Gastroesophageal sphincter (tissue), 4 donors: ENCODE results near the gene FCRL5. TPM values are rescaled to one million over a fixed set of nuclear protein-coding genes. Genes with fewer than 3 reads are reported as not detected.
"Not testable (repeated sequence)": the region's sequence is repeated elsewhere in the genome, so short reads cannot be mapped to it uniquely, and the experiment has no call there.

ENCODE experiments used
- ATAC-seq: fragments of 150-250 bp; one replicate; pipeline ENCODE4 v1.9.1; 2016; ENCODE audit warnings: mild to moderate bottlenecking, moderate library complexity
- H3K27ac ChIP-seq, 4 donors: fragments of 200-600 bp; sonication (generic) in 3 of 4; 1 replicate in 3 of 4; 2 replicates in 1 of 4; pipeline ENCODE4 v1.5.1; 2016 to 2019
- H3K27me3 ChIP-seq: fragments of 200-600 bp; sonication (generic); one replicate; pipeline ENCODE4 v1.5.1; 2019
- H3K36me3 ChIP-seq, 2 donors: fragments of 200-600 bp; sonication (generic); one replicate each; pipeline ENCODE4 v1.5.1; 2019; ENCODE audit warnings: control low read depth in 1 of 2
- H3K4me1 ChIP-seq, 3 donors: fragments of 200-600 bp; sonication (generic); 1 replicate in 2 of 3; 2 replicates in 1 of 3; pipeline ENCODE4 v1.5.1; 2016 to 2019; ENCODE audit warnings: control low read depth in 2 of 3
- H3K4me3 ChIP-seq, 2 donors: fragments of 200-600 bp; sonication (generic); one replicate each; pipeline ENCODE4 v1.5.1; 2019; ENCODE audit warnings: mild to moderate bottlenecking in 1 of 2, moderate library complexity in 1 of 2
- H3K9me3 ChIP-seq, 3 donors: fragments of 200-600 bp; sonication (generic); one replicate each; pipeline ENCODE4 v1.5.1; 2017 to 2019; ENCODE audit warnings: control low read depth in 2 of 3
- CTCF ChIP-seq, 4 experiments: fragments of 200-600 bp in 2 of 4; fragments of 450-650 bp in 2 of 4; sonication (generic) in 1 of 4; IDR thresholded peaks; one replicate each; pipeline ENCODE4 v1.5.1; 2017 to 2019; ENCODE audit warnings: antibody characterized with exemption in 4 of 4, mild to moderate bottlenecking in 2 of 4, moderate library complexity in 2 of 4
- EP300 ChIP-seq: sonication (generic); formaldehyde crosslinking; IDR thresholded peaks from one replicate; pipeline ENCODE4 v1.6.1; 2017; ENCODE audit warnings: antibody characterized with exemption, mild to moderate bottlenecking
- POLR2A ChIP-seq, 2 donors: fragments of 450-650 bp; IDR thresholded peaks; one replicate each; pipeline ENCODE4 v1.6.1; 2017; ENCODE audit warnings: antibody characterized with exemption in 2 of 2, mild to moderate bottlenecking in 2 of 2, moderate library complexity in 1 of 2
- POLR2AphosphoS5 ChIP-seq: sonication (generic); formaldehyde crosslinking; IDR thresholded peaks from one replicate; pipeline ENCODE4 v1.6.1; 2017; ENCODE audit warnings: antibody characterized with exemption
- WGBS, 2 donors: methylation state at CpG; one replicate each; pipeline ENCODE4 v1.1.5; 2018; ENCODE audit warnings: low coverage in 1 of 2; 5-methylcytosine and 5-hydroxymethylcytosine counted together
- total RNA-seq, 4 donors: library from RNA; depleted of rRNA; stranded (reverse); fragments of >200 nt; gene quantifications; one replicate each; pipeline ENCODE4 v1.1.0, GENCODE V29; 2016

The FCRL5 gene
- total RNA-seq, 4 donors from 2014 or later, result 0.05 to 0.13 TPM; not detected in 2

GRCh38 chr1:157558119-157558518, 5.8 kb upstream of the FCRL5 start:
- H3K4me1 ChIP-seq, result no peaks in the 10 kb centered on the region
- WGBS, 2 donors, result 36 to 87% methylated on average over 2 of the region's 2 CpGs
- H3K36me3 ChIP-seq, result no peaks in the 10 kb centered on the region
- no peaks in the 10 kb centered on the region for H3K27me3 ChIP-seq
- H3K9me3 ChIP-seq, result no peaks in the 10 kb centered on the region
- ATAC-seq, result no peak
- H3K27ac ChIP-seq, result no peak overlapping the region
- H3K4me3 ChIP-seq, result no peak overlapping the region
- TF ChIP-seq POLR2AphosphoS5 (no peak), CTCF (IDR thresholded peaks at IDR 0.05) (no peak), EP300 (no peak), POLR2A (IDR thresholded peaks at IDR 0.05) (no peak)

DNA sequence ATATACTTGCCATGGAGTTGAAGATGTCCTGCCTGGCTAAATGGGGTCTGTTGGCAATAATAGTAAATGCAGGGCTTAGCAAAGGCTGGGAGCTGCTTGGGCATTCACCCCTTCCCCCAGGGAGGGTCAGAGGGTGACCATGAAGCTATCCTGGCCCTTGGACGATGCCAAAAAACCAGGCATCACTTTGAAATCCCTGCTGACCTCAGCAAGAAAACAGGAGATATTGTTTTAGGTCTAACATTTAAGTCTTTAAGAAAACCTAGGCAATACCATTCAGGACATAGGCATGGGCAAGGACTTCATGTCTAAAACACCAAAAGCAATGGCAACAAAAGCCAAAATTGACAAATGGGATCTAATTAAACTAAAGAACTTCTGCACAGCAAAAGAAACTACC, 4.2 kb downstream of the FCRL5 start:
- ATAC-seq, H3K36me3 ChIP-seq, H3K4me1 ChIP-seq, H3K4me3 ChIP-seq, H3K27ac ChIP-seq, H3K9me3 ChIP-seq: not testable (repeated sequence)
- H3K27me3 ChIP-seq, result peaks cover 13% of the 10 kb centered on the region
- WGBS, 2 donors, result no CpG with 5 or more reads among the region's 1 CpG

DNA sequence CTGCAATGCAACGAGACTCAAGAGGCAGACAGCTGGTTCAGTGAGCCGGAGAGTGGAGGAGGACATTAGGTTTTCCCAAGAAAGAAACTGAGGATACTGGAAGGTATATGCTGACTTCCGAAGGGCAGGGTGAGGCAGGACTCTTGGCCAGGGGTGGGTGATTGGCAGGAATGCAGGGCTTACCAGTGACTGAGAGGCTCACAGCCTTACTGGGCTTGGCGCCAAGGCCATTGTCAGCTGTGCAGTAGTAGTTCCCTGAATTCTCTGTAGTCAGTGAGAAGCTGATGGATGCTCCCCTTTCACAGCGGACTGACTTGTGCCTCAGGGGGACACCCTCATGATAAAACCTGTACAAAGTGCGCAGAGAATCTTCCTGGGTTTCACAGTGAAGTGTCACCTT, 9.6 kb downstream of the FCRL5 start:
- Histone ChIP-seq H3K9me3 (no peaks in the 10 kb centered on the region), H3K27ac (no peak overlapping the region), H3K27me3 (peaks cover 9% of the 10 kb centered on the region), H3K36me3 (no peaks in the 10 kb centered on the region), H3K4me1 (no peaks in the 10 kb centered on the region), H3K4me3 (no peak overlapping the region)
- TF ChIP-seq CTCF (IDR thresholded peaks at IDR 0.05) (no peak), EP300 (no peak), POLR2AphosphoS5 (no peak), POLR2A (IDR thresholded peaks at IDR 0.05) (no peak)
- 58 to 66% methylated on average over 4 to 5 of the region's 6 CpGs for WGBS, 2 donors
- no peak for ATAC-seq

DNA sequence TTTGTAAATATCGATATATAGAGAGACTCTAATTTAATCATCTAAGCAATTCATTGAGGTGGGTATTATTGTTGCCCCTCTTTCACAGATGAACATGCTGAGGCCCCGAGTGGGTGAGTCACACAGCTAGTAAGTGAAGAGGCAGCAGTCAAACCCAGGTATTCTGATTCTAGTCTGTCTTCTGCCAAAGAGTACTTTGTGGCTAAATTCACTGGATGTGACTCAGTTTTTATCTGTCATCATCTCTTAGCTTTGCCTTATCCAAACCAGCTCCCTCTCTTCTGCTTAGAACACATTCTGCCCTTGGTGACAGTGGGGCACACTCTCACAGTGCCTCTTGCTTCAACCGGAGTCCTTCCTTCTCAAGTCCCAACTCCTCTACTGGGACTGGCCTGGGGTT, 11.5 kb downstream of the FCRL5 start:
- H3K27ac ChIP-seq, result no peak overlapping the region
- TF ChIP-seq POLR2A (IDR thresholded peaks at IDR 0.05) (no peak), EP300 (no peak), CTCF (IDR thresholded peaks at IDR 0.05) (no peak), POLR2AphosphoS5 (no peak)
- H3K9me3 ChIP-seq, result no peaks in the 10 kb centered on the region
- WGBS, 2 donors, result 73 to 79% methylated on average over 3 of the region's 3 CpGs
- H3K36me3 ChIP-seq, result no peaks in the 10 kb centered on the region
- no peaks in the 10 kb centered on the region for H3K4me1 ChIP-seq
- H3K4me3 ChIP-seq, result no peak overlapping the region
- no peaks in the 10 kb centered on the region for H3K27me3 ChIP-seq
- no peak for ATAC-seq

DNA sequence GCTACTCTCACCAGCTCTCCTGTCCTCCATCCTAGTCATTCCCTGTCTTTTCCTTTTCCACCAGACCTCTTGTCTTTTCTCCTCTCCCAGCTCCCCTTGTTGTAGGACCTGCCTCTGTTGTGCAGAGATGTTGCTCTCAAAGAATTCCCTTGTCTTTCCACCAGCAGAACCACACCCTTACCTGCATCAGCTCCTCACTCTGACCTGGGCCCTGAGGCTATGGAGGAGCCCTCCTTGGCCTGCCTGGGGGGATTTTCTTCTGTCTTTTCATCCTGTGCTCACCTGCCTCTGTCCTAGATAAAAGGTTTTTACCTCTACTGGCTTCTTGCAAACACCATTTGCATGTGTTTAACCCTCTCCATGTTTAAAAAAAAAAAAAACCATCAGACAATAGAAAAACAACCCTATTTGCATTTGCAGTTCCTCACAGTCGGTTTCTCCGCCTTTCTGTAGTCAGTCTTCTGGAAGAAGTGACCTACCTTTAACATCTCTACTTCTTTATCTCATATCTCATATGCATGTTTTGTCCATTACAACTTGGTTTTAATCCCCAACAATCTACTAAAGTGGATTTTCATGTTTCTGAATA, 12.1 kb downstream of the FCRL5 start:
- H3K9me3 ChIP-seq, result no peaks in the 10 kb centered on the region
- no peaks in the 10 kb centered on the region for H3K4me1 ChIP-seq
- no peak overlapping the region for H3K4me3 ChIP-seq
- no peak overlapping the region for H3K27ac ChIP-seq
- 12% methylated on average over 2 of the region's 2 CpGs for WGBS, 2 donors
- no peaks in the 10 kb centered on the region for H3K27me3 ChIP-seq
- no peaks in the 10 kb centered on the region for H3K36me3 ChIP-seq
- ATAC-seq, result no peak
- TF ChIP-seq POLR2AphosphoS5 (no peak), POLR2A (IDR thresholded peaks at IDR 0.05) (no peak), CTCF (IDR thresholded peaks at IDR 0.05) (no peak), EP300 (no peak)
